DMS 273 (cell line): ENCODE data around the gene NHLH1.

ENCODE experiments used
- DNase-seq: peaks from one replicate; lab custom pipeline; 2025; ENCODE audit not compliant: unreplicated experiment; lab: John Stamatoyannopoulos, UW

NHLH1 gene

GRCh38 chr1:160366731-160367515, at the start of gene NHLH1:
Gene NHLH1, plus strand, starts transcription at chr1:160367071. Its CDS starts 3,661 bp downstream, at chr1:160370732.
- DNase-seq: peak; percentile 96

GRCh38 chr1:160322831-160323230, 44.0 kb upstream of the NHLH1 start:
- no peak for DNase-seq

- no peak for DNase-seq
These were observed 41.6 kb upstream of the NHLH1 start for GRCh38 chr1:160325252-160325651.

GRCh38 chr1:160326418-160326817, 40.5 kb upstream of the NHLH1 start:
- no peak for DNase-seq

GRCh38 chr1:160328184-160328583, 38.7 kb upstream of the NHLH1 start:
- no peak for DNase-seq

GRCh38 chr1:160330119-160330518, 36.8 kb upstream of the NHLH1 start:
- no peak for DNase-seq

GRCh38 chr1:160332516-160332915, 34.4 kb upstream of the NHLH1 start:
- no peak for DNase-seq

- no peak for DNase-seq
These were observed 28.3 kb upstream of the NHLH1 start for GRCh38 chr1:160338580-160338979.

- DNase-seq: no peak
These were observed 26.7 kb upstream of the NHLH1 start for GRCh38 chr1:160340146-160340545.

- DNase-seq: no peak
These were observed 26.0 kb upstream of the NHLH1 start for GRCh38 chr1:160340866-160341265.

- peak; percentile 48 for DNase-seq
These were observed 24.3 kb upstream of the NHLH1 start for GRCh38 chr1:160342526-160342925.

- DNase-seq: peak; percentile 98
These were observed 23.7 kb upstream of the NHLH1 start, which contains the start of the genes COPA and NCSTN for GRCh38 chr1:160342953-160343869. Gene COPA, minus strand, starts transcription at chr1:160343250. Its CDS starts 80 bp downstream, at chr1:160343170. Gene NCSTN, plus strand, starts transcription at chr1:160343383. Its CDS starts 14 bp downstream, at chr1:160343397.

GRCh38 chr1:160344241-160344640, 22.6 kb upstream of the NHLH1 start:
- no peak for DNase-seq

- no peak for DNase-seq
These were observed 21.9 kb upstream of the NHLH1 start for GRCh38 chr1:160344936-160345335.

- no peak for DNase-seq
These were observed 20.4 kb upstream of the NHLH1 start for GRCh38 chr1:160346463-160346862.

- DNase-seq: no peak
These were observed 19.9 kb upstream of the NHLH1 start for GRCh38 chr1:160346958-160347357.

- no peak for DNase-seq
These were observed 15.2 kb upstream of the NHLH1 start for GRCh38 chr1:160351629-160352028.

GRCh38 chr1:160352555-160352954, 14.3 kb upstream of the NHLH1 start:
- DNase-seq: no peak

GRCh38 chr1:160353223-160353622, 13.6 kb upstream of the NHLH1 start:
- DNase-seq: peak; percentile 80

GRCh38 chr1:160354388-160354985, 12.4 kb upstream of the NHLH1 start:
- peak; percentile 78 for DNase-seq

- DNase-seq: peak; percentile 15
These were observed 9.4 kb upstream of the NHLH1 start for GRCh38 chr1:160357286-160358002.
